ENCODE results near the gene EHMT1.

EHMT1 gene

DNA sequence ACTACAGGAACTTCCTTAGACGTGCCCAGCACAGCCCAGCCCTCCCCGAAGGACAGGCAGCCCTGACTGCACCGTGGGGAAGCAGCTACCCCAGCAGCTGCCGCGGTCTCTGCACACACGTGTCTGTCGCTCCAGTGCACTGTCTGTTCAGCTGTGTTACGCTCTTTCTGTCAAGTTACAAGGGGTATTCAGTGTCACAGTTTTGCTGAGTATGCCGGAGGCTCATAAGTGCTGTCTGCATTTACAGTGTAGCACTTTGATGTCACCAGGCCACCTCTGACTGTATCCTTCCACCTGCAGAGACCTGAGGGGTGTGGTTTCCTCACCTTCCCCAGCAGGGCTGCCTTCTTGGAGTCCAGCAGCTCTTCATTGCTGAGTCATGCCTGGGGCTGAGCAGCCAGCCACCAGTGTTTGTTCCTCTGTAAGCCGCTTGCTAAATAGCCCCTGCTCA lies 126.8 kb downstream of the EHMT1 start:
- DNase-seq: peak in 2 of 3 donors; percentile 20 to 50

DNA sequence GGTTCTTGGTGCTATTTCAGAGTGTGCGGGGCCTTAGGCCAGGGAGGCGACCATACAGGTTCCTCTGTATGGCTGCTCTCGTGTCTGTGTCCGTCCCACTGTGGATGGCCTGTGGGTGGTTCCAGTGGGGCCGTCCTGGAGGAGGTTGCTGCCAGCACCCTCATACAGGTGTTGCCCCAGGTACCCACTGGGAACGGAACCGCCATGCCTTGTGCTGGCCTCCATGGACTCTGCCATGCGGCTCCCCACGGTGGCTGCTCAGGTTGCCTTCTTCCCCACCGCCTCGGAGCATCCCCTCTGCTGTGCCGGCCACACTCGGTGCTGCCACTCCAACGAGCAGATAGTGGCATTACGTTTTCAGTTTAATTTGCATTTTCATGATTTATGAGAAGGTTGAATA lies 129.5 kb downstream of the EHMT1 start:
- no peak for DNase-seq

- DNase-seq: no peak
Observed at GRCh38 chr9:137748741-137749140, 129.9 kb downstream of the EHMT1 start.

DNA sequence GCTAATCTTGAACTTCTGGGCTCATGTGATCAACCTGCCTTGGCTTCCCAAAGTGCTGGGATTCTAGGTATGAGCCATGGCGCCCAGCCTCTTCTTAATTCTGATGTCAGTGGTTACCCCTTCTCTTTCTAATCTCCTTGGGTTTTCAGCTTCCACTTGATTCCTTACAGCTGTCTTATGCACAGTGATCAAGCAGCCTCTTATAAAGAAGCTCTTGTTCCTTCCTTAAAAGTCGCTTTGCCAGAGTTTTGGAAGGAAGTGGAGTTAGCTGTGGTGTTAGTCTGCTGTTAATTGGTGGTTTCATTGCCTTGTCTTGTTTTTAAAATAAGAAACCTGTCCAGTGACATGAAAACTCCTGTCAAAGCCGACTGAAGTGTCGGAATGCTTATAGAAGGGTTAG lies 130.7 kb downstream of the EHMT1 start:
- DNase-seq: no peak

- DNase-seq: no peak
Observed at GRCh38 chr9:137750007-137750406, 131.2 kb downstream of the EHMT1 start.

DNA sequence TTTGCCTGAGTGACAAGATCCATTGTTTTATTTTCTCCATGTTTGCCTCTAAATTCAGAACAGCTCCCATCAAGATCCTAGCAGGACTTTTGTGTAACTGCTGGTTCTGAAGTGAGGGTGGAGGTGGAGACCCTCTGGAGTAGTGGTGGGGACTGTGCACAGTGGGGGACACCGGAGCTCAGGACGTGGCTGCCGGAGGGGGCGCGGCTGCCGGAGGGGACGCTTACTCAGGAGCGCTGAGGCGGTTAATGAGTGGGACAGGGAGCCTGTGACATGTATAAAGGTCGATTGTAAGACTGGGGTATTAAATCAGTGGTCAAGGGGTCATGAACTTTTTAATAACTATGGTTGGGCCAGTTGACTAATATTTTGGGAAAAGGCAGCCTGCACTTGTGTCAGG lies 131.8 kb downstream of the EHMT1 start:
- no peak for DNase-seq

GRCh38 chr9:137751616-137752015 lies 132.8 kb downstream of the EHMT1 start:
- no peak for DNase-seq

- DNase-seq: no peak
Observed at GRCh38 chr9:137752426-137752825, 133.6 kb downstream of the EHMT1 start.

- DNase-seq: no peak
Observed at GRCh38 chr9:137753192-137753765, 134.5 kb downstream of the EHMT1 start.

DNA sequence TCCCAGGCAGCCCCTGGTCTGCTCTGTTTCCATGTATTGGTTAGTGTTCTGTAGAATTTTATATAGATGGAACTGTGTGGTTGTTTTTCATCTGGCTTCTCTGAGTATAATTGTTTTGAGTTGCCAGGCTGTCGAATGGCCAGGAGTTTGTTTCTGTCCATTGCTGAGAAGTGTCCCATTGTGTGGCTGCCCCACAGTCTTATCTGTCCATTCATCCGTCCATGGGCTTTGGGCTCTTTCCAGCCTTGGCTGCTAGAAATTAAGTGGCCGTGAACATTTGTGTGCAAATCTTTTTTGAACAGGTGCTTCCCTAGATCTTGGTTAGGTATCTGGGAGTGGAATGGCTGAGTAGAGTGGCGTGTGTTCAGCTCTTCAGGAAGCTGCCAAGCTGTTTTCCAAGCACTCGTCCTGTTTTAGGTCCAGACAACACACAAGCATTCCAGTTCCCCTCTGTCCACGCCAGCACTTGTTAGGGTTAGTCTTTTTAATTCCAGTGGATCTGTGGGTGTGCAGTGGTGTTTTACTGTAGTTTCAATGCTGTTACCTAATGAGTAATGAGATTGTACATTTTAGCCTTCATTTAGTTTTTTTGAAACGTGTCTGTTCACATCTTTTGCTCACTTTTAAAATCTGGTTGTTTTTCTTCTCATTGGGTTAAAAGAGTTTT lies 136.6 kb downstream of the EHMT1 start:
- DNase-seq: no peak

DNA sequence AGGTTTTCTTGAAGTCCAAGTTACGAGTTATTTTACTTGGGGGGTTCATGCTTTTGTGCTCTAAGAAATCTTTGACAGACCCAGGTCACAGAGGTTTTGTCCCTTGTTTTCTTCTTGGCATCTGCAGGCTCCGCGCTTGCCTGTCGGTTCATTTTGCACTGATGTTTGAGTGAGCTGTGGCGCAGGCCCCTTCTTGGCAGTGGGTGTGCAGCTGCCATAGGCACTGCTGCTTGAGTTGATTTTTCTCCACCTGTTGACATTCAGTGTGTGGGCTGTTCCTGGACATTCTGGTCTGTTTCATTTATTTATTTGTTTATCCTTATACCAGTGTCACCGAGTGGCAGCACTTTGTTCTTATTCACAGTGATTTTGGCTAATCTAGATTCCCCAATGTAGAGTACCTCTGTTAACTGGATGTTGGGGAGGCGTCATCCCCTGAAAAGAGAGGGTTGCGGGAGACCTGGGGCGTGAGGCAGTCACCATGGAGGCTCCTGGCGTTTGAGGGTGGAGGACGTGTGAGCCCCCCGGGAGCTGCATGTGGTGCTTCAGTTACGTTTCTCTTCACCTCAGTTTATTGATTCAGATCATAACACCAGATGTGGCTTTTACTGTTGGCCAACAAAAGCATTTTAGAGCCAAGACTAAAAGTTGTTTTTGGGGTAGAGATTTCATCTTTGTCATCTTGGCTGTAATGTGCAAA lies 137.4 kb downstream of the EHMT1 start:
- DNase-seq: no peak

DNA sequence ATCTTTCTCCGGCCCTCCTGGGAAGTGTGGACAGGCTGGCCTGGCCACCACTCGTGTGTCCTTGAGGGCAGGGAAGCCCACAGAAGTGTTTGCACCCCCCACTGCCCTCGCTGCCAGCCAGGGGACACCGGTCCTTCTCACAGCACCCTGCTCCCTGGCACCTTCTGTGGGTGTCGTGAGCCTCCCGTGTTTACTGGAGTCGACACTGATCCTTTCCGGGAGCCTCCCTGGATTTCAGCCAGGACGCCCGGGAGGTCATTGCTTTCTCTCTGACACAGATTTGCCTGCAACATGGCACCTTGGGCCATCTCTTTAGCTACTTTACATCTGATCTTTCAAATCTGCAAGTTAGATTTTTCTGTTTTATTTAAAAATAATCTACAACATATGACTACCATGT lies 138.3 kb downstream of the EHMT1 start:
- DNase-seq: no peak

DNA sequence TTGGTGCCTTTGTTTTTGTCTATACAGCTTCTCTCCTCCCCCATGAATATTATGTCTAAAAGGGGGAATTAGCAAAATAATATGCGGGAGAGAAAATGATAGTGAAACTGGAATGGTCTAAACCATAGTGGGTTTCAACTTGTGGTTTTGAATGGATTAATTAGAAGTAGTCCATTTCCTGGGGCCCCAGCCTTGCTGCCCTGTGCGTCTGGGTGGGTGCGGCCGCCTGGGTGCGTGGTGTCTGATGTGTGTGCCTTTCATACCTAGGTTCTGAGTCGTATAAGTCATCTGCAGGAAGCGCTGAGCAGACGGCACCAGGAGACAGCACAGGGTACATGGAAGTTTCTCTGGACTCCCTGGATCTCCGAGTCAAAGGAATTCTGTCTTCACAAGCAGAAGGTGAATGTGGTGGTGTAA lies 138.8 kb downstream of the EHMT1 start:
- no peak for DNase-seq

GRCh38 chr9:137758067-137758466 lies 139.3 kb downstream of the EHMT1 start:
- DNase-seq: no peak

DNA sequence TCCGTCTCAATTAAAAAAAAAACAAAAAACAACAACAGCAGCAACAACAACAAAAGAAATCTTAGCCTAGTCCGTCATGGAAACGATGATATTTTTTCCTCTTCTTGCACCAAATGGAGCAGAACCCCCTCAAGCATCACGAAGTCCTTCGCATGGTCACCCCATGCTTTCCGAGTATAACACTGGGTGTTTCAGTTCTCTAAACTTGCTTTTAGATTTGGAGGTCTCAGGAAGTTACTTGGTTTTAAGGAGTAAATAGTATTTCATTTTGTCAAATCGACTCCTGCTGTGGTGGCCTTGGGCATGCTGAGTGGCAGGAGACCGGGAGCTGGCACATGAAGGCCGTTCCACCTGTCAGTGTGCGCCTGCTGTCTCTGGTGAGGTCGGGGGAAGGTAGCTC lies 140.3 kb downstream of the EHMT1 start:
- no peak for DNase-seq

DNA sequence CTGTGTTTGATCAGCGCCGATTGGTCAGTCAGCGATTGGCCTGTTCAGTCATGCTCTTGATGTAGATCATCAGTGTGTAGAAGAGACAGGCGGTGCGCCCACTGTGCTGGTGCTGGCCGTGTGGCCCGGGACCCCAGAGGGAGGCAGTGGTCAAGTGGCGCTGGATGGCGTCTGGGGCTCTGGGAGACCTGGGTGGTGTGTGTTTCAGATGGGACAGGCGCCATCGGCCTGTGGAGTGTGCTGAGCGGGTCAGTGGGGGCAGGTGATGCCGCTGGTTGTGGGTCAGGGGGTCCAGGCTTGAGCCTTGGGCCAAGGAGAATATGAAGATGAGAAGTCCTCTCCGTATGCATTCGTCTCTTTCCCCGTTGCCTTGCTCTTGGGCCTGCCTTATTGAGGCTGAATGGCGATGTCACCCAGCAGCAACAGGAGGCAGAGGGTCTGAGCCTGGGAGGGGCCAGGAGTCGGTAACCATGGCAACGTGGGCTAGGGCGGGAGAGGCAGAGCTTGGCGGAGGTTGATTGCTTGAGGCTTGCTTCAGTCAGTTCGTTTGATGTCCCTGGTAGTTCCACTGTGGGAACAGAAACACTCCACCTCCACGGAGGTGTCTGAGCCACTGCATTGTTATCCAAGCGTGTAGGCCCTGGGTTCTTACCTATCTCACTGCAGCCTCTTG lies 141.0 kb downstream of the EHMT1 start:
- no peak for DNase-seq

DNA sequence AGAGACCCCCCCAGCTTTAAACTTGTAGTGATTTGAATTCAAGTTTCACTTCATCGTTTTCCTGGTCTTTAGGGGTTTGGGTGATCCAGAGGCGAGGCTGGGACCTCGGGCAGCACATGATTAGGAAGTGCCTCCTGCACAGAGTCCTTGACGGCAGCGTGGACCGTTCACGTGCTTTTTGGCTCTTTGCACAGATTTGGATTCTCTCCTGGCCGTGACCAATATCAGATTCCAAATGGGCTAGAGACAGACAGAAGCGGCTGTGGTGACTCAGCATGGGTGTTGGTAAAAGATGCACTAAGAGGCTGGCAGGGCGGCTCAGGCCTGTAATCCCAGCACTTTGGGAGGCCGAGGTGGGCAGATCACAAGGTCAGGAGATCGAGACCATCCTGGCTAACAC lies 141.6 kb downstream of the EHMT1 start:
- no peak for DNase-seq

GRCh38 chr9:137761032-137761431 lies 142.2 kb downstream of the EHMT1 start:
- peak; percentile 55 to 70 (median 66) for DNase-seq

- no peak for DNase-seq
Observed at GRCh38 chr9:137761793-137762192, 143.0 kb downstream of the EHMT1 start.

DNA sequence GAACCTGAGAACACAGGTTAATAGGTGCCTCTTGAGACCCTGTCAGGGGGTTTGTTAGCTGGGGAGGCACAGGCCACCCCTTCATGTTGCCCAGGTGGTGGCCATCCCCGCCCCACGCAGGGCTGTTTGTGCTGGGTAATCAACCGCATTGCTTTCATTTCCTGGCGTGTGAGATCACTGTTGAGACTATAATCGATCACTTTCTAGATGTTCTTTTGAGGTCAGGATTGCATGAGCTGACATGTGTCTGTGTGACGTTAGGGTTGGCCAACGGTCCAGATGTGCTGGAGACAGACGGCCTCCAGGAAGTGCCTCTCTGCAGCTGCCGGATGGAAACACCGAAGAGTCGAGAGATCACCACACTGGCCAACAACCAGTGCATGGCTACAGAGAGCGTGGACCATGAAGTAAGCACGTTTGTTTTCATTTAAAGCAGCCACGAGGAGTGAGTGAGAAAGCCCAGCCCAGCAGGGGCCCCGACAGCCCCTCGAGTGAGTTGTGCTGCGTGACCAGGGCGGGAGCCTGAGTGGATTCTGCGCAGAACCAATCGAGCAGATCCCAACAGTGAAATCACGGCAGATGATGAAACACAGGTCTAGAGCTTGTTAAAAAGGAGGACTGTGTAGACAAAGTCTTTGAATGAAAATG lies 143.7 kb downstream of the EHMT1 start:
- DNase-seq: no peak

DNA sequence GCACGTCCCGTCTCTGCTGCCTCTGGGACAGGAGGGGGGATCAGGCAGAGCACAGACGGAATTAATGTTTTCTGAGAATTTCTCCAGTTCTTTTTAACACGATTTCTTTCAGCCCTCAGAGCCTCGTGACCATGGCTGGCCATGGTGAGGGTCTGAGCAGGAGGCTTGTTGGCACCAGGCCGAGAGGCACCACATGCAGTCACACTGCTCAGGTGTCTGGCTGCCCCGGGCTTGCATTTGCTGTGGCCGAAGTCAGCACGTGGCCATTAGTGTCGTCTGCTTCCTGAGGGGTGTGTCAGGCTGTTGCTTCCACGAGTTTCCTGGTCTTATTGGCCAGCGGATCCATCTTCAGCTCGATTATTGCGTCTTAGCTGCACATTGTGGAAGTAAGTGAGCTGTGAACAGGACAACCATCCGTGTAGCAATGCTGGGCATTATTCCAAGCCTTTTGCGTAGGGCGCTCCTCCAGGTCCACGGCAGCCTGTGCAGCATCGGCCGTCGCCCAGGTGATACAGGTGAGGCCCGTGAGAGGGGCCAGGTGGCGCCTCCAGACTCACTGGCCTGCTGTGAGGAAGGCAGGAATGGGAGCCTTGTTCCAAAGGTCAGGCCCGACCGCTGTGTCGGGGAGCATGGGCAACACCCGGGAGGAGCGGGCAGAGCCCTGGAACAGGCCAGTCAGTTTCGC lies 144.6 kb downstream of the EHMT1 start:
- no peak for DNase-seq

DNA sequence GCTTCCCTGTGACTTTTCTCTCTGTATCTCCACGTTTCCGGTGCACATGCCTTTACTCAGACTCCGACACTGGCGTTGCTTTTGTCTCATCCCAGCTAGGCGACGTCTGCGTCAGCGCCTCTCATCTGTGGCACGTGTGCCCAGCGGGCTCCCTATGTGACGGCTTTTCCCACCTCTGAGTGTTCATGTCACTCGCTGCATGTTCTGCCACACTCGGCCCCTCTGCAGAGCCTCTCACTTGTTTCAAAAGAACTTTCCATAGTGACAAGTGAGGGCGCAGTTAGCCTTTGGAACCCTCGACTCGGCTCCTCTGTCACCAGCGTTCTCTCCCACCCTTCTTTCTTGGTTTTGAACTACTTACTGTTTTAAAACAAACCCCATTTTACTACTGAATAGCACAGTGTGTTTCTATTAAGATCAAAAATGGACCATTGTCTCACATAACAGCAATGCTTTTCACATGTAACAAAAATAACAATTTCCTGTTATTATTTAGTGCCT lies 145.4 kb downstream of the EHMT1 start:
- no peak for DNase-seq
